A204.1 (cell line): ENCODE measurements around the gene SLCO1C1.

Experiments
- FAIRE-seq: peaks from 2 replicates; lab custom pipeline; 2012; peaks lifted over from hg19 to GRCh38; lab: Jason Lieb, UNC

SLCO1C1 gene

DNA sequence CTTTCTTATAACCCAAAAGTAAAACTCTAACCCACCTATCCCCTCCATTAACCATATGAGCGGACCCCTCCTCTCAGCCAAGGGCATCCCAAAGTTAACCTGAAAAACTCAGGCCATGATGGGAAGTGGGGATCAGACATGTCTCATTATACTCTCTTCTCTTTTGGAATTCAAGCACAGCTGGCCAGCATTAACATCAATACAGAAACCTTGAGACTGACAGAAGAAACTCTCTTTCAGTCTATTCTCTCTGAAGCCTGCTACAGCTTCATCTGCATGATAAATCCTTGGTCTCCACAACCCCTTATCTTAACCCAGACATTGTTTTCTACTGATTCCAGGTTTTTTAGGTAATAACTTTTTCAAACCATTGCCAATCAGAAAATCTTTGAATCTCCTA is 97.8 kb downstream of the SLCO1C1 start:
- FAIRE-seq, result no peak

- no peak for FAIRE-seq
Measured at GRCh38 chr12:20798554-20798953, 103.4 kb downstream of the SLCO1C1 start.

DNA sequence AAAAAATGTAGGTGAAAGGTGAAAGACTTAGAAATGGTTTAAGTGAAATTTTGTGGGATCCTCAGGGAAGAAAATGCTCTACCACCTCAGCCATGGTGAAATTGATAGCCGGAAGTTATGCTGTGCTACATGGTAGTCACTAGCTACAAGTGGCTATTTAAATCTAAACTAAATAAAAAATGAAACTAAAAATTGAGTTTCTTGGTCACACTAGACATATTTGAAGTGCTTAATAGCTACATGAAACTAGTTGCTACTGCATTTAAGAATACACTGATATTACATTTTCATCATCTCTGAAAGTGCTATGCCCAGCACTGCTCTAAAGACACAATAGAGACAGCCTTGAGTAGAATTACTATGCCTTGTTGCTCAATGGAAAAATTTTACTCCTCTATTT is 105.0 kb downstream of the SLCO1C1 start:
- no peak for FAIRE-seq

- no peak for FAIRE-seq
Measured at GRCh38 chr12:20801035-20801434, 105.9 kb downstream of the SLCO1C1 start.
